ENCODE data around the gene IPP.
"Not testable (repeated sequence)": the region's sequence is repeated elsewhere in the genome, so short reads cannot be mapped to it uniquely, and the experiment has no call there.

The IPP gene

GRCh38 chr1:45684402-45684801 lies 66.1 kb downstream of the IPP start:
- no peak for DNase-seq (ENCODE audit: low spot score)

GRCh38 chr1:45682942-45683341 lies 67.5 kb downstream of the IPP start:
- no peak for DNase-seq (ENCODE audit: low spot score)

- no peak for DNase-seq (ENCODE audit: low spot score)
These were observed 71.3 kb downstream of the IPP start for GRCh38 chr1:45679123-45679522.

- no peak for DNase-seq (ENCODE audit: low spot score)
These were observed 72.0 kb downstream of the IPP start for GRCh38 chr1:45678489-45678888.

GRCh38 chr1:45677751-45678245 lies 72.7 kb downstream of the IPP start:
- no peak for DNase-seq (ENCODE audit: low spot score)

- DNase-seq (ENCODE audit: low spot score), result not testable (repeated sequence)
These were observed 73.9 kb downstream of the IPP start for GRCh38 chr1:45676553-45676952.

GRCh38 chr1:45674478-45674877 lies 76.0 kb downstream of the IPP start:
- no peak for DNase-seq (ENCODE audit: low spot score)

- no peak for DNase-seq (ENCODE audit: low spot score)
These were observed 76.5 kb downstream of the IPP start for GRCh38 chr1:45673956-45674355.

GRCh38 chr1:45669859-45670655 lies 80.4 kb downstream of the IPP start:
- DNase-seq (ENCODE audit: low spot score), result no peak

- DNase-seq (ENCODE audit: low spot score), result no peak
These were observed 81.1 kb downstream of the IPP start for GRCh38 chr1:45669379-45669778.

- DNase-seq (ENCODE audit: low spot score), result no peak
These were observed 81.9 kb downstream of the IPP start for GRCh38 chr1:45668526-45668925.

GRCh38 chr1:45667321-45668111 lies 82.9 kb downstream of the IPP start:
- no peak for DNase-seq (ENCODE audit: low spot score)

- DNase-seq (ENCODE audit: low spot score), result no peak
These were observed 83.6 kb downstream of the IPP start for GRCh38 chr1:45666836-45667235.

GRCh38 chr1:45660336-45660735 lies 90.1 kb downstream of the IPP start:
- DNase-seq (ENCODE audit: low spot score), result no peak

GRCh38 chr1:45659222-45659621 lies 91.2 kb downstream of the IPP start:
- DNase-seq (ENCODE audit: low spot score), result no peak

GRCh38 chr1:45658171-45658570 lies 92.3 kb downstream of the IPP start:
- DNase-seq (ENCODE audit: low spot score), result no peak

- no peak for DNase-seq (ENCODE audit: low spot score)
These were observed 93.8 kb downstream of the IPP start for GRCh38 chr1:45656573-45657226.

- DNase-seq (ENCODE audit: low spot score), result no peak
These were observed 95.7 kb downstream of the IPP start for GRCh38 chr1:45654540-45655280.
